ENCODE data around the gene PROM1.

The PROM1 gene

GRCh38 chr4:16018061-16018676 is 65.7 kb downstream of the PROM1 start:
- Histone ChIP-seq H3K4me3 (ENCODE audit: low read depth in 1 of 2, low read length in 2 of 2) (no peak overlapping the region), H2AFZ (ENCODE audit: low read depth, low read length) (no peak overlapping the region), H3K9ac (ENCODE audit: low read depth, low read length) (no peak overlapping the region), H3K9me3 (ENCODE audit: insufficient read depth, low read length, severe bottlenecking) (no peaks in the 10 kb centered on the region), H3K79me2 (ENCODE audit: insufficient read depth, low read length) (no peaks in the 10 kb centered on the region), H3K27me3 (ENCODE audit: insufficient read depth, low read length, poor library complexity) (peaks cover 15% of the 10 kb centered on the region), H3K4me1 (ENCODE audit: insufficient read depth, low read length) (no peaks in the 10 kb centered on the region), H4K20me1 (ENCODE audit: insufficient read depth, low read length) (no peaks in the 10 kb centered on the region), H3K36me3 (ENCODE audit: insufficient read depth, low read length) (no peaks in the 10 kb centered on the region), H3K4me2 (ENCODE audit: insufficient read depth, low read length) (no peak overlapping the region), H3K27ac (ENCODE audit: low read length) (no peak overlapping the region)
- TF ChIP-seq, protein P1, sequence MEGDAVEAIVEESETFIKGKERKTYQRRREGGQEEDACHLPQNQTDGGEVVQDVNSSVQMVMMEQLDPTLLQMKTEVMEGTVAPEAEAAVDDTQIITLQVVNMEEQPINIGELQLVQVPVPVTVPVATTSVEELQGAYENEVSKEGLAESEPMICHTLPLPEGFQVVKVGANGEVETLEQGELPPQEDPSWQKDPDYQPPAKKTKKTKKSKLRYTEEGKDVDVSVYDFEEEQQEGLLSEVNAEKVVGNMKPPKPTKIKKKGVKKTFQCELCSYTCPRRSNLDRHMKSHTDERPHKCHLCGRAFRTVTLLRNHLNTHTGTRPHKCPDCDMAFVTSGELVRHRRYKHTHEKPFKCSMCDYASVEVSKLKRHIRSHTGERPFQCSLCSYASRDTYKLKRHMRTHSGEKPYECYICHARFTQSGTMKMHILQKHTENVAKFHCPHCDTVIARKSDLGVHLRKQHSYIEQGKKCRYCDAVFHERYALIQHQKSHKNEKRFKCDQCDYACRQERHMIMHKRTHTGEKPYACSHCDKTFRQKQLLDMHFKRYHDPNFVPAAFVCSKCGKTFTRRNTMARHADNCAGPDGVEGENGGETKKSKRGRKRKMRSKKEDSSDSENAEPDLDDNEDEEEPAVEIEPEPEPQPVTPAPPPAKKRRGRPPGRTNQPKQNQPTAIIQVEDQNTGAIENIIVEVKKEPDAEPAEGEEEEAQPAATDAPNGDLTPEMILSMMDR (IDR thresholded peaks at IDR 0.05; ENCODE audit: borderline replicate concordance, extremely low read depth, low read length, poor library complexity, severe bottlenecking) = no peak
- no peak for TF ChIP-seq EZH2 (IDR thresholded peaks at IDR 0.05; ENCODE audit: borderline replicate concordance, low read depth, low read length, severe bottlenecking)
- no peak for ATAC-seq (ENCODE audit: insufficient read depth, low read depth)
- DNase-seq = no peak

DNA sequence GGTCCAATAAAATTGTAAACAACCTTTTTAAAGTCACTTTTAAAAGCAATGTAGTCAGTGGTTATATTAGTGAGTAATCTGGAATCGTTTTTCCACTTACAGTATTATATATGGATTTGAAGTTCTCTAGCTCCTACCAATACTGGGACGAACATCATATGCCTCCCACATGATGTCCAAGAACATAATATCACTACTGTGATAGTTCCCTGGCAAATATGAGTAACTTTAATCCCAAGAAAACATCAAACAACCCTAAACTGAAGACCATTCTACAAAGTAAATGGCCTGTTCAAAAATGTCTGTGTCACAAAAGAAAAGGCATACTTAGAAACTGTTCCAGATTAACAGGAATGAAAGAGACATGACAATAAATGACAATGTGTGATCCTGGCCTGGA is 67.3 kb downstream of the PROM1 start:
- TF ChIP-seq, protein P1 (IDR thresholded peaks at IDR 0.05; ENCODE audit: borderline replicate concordance, extremely low read depth, low read length, poor library complexity, severe bottlenecking) = no peak
- no peak for TF ChIP-seq EZH2 (IDR thresholded peaks at IDR 0.05; ENCODE audit: borderline replicate concordance, low read depth, low read length, severe bottlenecking)
- H3K4me3 ChIP-seq (ENCODE audit: low read depth in 1 of 2, low read length in 2 of 2) = no peak overlapping the region
- no peaks in the 10 kb centered on the region for H3K36me3 ChIP-seq (ENCODE audit: insufficient read depth, low read length)
- H3K4me2 ChIP-seq (ENCODE audit: insufficient read depth, low read length) = no peak overlapping the region
- no peak for ATAC-seq (ENCODE audit: insufficient read depth, low read depth)
- no peaks in the 10 kb centered on the region for H4K20me1 ChIP-seq (ENCODE audit: insufficient read depth, low read length)
- H3K27ac ChIP-seq (ENCODE audit: low read length) = no peak overlapping the region
- H3K79me2 ChIP-seq (ENCODE audit: insufficient read depth, low read length) = no peaks in the 10 kb centered on the region
- peaks cover 12% of the 10 kb centered on the region for H3K27me3 ChIP-seq (ENCODE audit: insufficient read depth, low read length, poor library complexity)
- H2AFZ ChIP-seq (ENCODE audit: low read depth, low read length) = no peak overlapping the region
- no peak for DNase-seq
- no peak overlapping the region for H3K9ac ChIP-seq (ENCODE audit: low read depth, low read length)
- H3K4me1 ChIP-seq (ENCODE audit: insufficient read depth, low read length) = no peaks in the 10 kb centered on the region
- no peaks in the 10 kb centered on the region for H3K9me3 ChIP-seq (ENCODE audit: insufficient read depth, low read length, severe bottlenecking)

DNA sequence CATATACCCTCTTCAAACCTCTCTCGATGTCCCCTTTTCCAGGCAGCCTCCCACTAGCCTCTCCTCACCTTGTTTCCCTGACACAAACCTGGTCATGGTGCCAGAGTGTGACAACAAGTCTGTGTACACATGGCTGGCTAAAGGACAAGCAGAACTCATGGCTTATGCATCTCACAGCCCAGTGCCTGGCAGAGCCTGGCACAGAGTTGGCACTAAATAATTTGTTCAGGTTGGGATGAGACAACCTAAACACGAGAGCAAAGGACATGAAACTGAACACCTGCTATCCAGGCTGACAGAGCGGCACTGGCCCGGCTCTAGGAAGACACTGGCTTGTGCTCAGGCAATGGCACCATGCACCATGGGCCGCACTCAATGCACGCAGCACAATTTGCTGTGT is 72.7 kb downstream of the PROM1 start:
- H4K20me1 ChIP-seq (ENCODE audit: insufficient read depth, low read length) = no peaks in the 10 kb centered on the region
- no peak for ATAC-seq (ENCODE audit: insufficient read depth, low read depth)
- DNase-seq = no peak
- no peak overlapping the region for H3K9ac ChIP-seq (ENCODE audit: low read depth, low read length)
- H3K79me2 ChIP-seq (ENCODE audit: insufficient read depth, low read length) = no peaks in the 10 kb centered on the region
- peaks cover 8% of the 10 kb centered on the region for H3K27me3 ChIP-seq (ENCODE audit: insufficient read depth, low read length, poor library complexity)
- TF ChIP-seq EZH2 (IDR thresholded peaks at IDR 0.05; ENCODE audit: borderline replicate concordance, low read depth, low read length, severe bottlenecking) = no peak
- TF ChIP-seq, protein P1 (IDR thresholded peaks at IDR 0.05; ENCODE audit: borderline replicate concordance, extremely low read depth, low read length, poor library complexity, severe bottlenecking) = no peak
- no peak overlapping the region for H3K4me3 ChIP-seq (ENCODE audit: low read depth in 1 of 2, low read length in 2 of 2)
- no peak overlapping the region for H3K4me2 ChIP-seq (ENCODE audit: insufficient read depth, low read length)
- H3K36me3 ChIP-seq (ENCODE audit: insufficient read depth, low read length) = no peaks in the 10 kb centered on the region
- no peak overlapping the region for H2AFZ ChIP-seq (ENCODE audit: low read depth, low read length)
- no peak overlapping the region for H3K27ac ChIP-seq (ENCODE audit: low read length)
- H3K9me3 ChIP-seq (ENCODE audit: insufficient read depth, low read length, severe bottlenecking) = no peaks in the 10 kb centered on the region
- H3K4me1 ChIP-seq (ENCODE audit: insufficient read depth, low read length) = no peaks in the 10 kb centered on the region

All from DND-41 (cell line).